AG09309 (cell line): ENCODE data around the gene CELA2B.

Source experiments
- DNase-seq: peaks from one replicate; pipeline ENCODE4 v3.0.0-alpha.2; 2010; ENCODE audit warnings: low read depth
- H3K4me3 ChIP-seq: 2 replicates; pipeline ENCODE4 v1.5.1; 2011; ENCODE audit warnings: mild to moderate bottlenecking, low read depth, low read length, moderate library complexity; ENCODE audit not compliant: control insufficient read depth
- TF ChIP-seq, protein P1 (sequence below): IDR thresholded peaks from 2 replicates; pipeline ENCODE4 v1.5.1; 2011; ENCODE audit warnings: mild to moderate bottlenecking, low read depth, low read length, inconsistent platforms; ENCODE audit not compliant: insufficient read depth, control insufficient read depth; ENCODE audit errors: missing control alignments

The CELA2B gene

DNA sequence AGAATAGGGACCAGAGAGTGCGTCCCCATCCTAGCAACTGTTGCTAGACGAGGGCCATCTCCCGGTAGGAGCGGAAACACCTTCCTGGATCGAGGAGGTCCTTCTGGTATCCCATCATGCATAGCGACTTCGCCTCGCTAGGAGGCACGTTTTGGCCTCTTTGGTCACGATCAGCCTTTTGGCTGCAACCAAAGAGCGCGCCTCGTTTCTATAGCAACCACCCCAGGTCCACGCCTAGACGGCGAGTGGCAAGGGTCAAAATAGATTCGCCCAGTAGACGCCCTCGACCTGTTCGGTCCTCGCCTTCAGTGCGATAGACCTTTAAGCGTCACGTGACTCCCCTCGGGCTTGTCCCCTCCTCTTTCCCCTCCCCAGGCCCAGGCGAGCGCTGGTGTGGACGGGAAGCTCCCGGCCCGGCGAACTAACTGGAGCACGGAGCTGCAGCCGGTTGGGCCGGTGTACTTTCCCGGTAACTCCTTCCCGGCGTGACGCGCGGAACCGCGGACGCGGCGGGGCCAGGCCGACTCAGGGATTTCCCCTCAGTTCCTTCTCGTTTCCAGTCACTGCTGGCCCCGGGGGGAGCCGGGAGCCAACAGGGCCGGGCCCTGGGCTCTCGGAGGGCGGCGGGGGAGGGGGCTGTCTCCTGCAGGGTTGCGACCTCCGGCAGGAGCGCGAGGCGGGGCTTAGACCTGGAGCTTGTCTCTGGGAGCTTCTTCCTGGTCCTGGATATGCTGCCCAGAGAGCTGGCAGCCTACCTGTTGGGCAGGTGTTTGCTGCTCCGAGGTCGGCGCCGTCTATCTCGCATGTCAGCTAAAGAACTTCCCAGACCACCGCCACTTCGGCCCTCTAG lies 50.8 kb downstream of the CELA2B start, which contains the start of gene DNAJC16:
DNAJC16 (plus strand) TSS at position 359 of the 850 bp plus-strand sequence. CDS start 2,258 bp downstream, outside the sequence.
- DNase-seq: peak; percentile 100
- TF ChIP-seq, protein P1, sequence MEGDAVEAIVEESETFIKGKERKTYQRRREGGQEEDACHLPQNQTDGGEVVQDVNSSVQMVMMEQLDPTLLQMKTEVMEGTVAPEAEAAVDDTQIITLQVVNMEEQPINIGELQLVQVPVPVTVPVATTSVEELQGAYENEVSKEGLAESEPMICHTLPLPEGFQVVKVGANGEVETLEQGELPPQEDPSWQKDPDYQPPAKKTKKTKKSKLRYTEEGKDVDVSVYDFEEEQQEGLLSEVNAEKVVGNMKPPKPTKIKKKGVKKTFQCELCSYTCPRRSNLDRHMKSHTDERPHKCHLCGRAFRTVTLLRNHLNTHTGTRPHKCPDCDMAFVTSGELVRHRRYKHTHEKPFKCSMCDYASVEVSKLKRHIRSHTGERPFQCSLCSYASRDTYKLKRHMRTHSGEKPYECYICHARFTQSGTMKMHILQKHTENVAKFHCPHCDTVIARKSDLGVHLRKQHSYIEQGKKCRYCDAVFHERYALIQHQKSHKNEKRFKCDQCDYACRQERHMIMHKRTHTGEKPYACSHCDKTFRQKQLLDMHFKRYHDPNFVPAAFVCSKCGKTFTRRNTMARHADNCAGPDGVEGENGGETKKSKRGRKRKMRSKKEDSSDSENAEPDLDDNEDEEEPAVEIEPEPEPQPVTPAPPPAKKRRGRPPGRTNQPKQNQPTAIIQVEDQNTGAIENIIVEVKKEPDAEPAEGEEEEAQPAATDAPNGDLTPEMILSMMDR: no peak
- H3K4me3 ChIP-seq: peak within 1 kb of the TSS; percentile 88

DNA sequence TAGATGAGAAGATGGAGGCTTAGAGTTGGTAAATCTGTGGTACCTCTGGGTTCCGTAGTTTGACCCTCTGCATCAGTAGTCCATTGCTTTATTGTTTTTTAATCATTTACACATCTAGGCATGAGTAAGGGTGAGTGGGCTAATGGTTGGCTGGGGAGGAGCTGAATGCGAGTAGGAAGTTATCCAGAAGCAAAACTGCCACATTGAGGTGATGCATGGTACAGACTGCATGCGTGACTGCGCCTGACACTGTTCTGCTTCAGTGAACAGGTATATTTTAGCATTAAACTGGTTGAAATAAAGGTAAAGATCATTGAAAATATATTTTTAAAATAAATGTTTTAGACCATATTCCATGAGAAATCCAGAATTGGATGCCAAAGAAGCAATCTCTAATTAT lies 55.1 kb downstream of the CELA2B start:
- no peak overlapping the region for H3K4me3 ChIP-seq
- TF ChIP-seq, protein P1: no peak
- no peak for DNase-seq

DNA sequence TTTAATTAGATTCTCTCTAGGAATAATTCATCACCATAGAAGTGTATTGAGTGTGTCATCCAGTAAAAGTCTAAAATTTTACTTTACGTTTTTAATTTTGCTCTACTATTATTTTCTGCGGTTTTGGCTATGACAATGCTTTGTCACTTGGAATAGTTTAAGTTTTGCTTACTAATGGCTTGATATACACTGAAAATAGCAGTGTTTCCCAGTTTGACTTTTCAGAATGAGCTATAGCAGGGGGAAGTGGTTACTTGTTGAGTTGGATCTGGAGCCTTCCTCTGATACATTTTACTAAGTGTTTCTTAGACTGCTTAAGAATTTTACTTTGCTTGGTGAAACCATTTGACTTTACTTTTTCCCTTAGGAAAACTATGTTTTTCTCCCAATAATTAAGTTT lies 55.8 kb downstream of the CELA2B start:
- DNase-seq: no peak
- no peak overlapping the region for H3K4me3 ChIP-seq
- TF ChIP-seq, protein P1: no peak

DNA sequence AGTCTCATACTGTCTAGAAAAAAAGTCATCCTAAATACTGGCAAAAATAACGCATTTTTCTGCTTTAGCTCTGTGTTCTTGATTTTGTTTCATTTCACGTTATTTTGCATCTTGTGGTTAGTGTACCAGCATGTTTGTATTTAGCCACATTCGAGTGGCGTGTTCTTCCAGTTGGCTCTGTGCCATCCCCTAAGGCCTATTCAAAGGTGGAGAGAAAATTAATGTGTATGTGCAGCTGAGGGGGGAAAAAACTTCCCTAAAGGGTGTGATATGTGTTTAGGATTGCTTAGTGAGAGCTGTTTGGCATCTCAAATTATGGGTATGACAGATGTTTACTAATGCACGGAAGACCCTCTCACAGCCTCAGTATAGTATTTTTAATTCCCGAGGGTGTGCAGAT lies 62.9 kb downstream of the CELA2B start:
- TF ChIP-seq, protein P1: no peak
- DNase-seq: no peak

DNA sequence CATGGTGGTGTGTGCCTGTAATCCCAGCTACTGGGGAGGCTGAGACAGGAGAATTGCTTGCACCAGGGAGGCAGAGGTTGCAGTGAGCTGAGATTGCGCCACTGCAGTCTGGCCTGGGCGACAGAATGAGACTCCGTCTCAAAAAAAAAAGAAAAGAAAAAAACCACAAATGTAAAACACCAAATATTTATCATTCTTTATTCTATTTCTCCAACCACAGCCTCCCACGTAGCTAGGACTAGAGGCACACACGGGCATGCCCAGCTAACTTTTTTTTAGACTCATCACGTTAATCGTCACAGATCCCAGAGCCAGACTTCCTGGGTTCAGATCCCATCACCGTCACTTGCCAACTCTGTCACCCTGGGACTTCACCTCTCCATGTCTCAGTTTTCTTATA lies 64.3 kb downstream of the CELA2B start:
- H3K4me3 ChIP-seq: no peak overlapping the region
- DNase-seq: no peak
- TF ChIP-seq, protein P1: no peak

More for the DNA sequence above, 62.9 kb downstream of the CELA2B start:
- no peak overlapping the region for H3K4me3 ChIP-seq
